IMR-90 (cell line): ENCODE data around the gene ACSS1. TPM values are rescaled to one million over a fixed set of nuclear protein-coding genes. Genes with fewer than 3 reads are reported as not detected.

Experiments used
- ATAC-seq: fragments of 200-7000 bp; cut with Tn5 transposase; 2 replicates; pipeline ENCODE4 v1.9.1; 2020; ENCODE audit warnings: low read depth, mild to moderate bottlenecking, moderate library complexity
- BruUV-seq: library from RNA; stranded (reverse); fragments of 400-500 nt; replicated peaks from 2 replicates; lab custom pipeline; 2021; lab: Mats Ljungman, UMichigan
- CTCF ChIA-PET: fragments of 300-600 bp; formaldehyde crosslinking; extraction: SDS; loops from one replicate; lab custom pipeline; 2021; ENCODE audit warnings: antibody characterized with exemption; lab: Yijun Ruan, JAX
- POLR2A ChIA-PET: fragments of 300-600 bp; sonication (Branson Sonifier 250); formaldehyde crosslinking; loops from one replicate; lab custom pipeline; 2022; ENCODE audit warnings: antibody characterized with exemption; ENCODE audit not compliant: unreplicated experiment; lab: Charles Lee
- DNase-seq: peaks from one replicate; pipeline ENCODE4 v3.0.0; 2013
- H2AFZ ChIP-seq: replicated peaks from 2 replicates; pipeline ENCODE3; 2013; ENCODE audit warnings: low read length, mild to moderate bottlenecking; ENCODE audit not compliant: poor library complexity
- H2AK5ac ChIP-seq: 2 replicates; pipeline ENCODE4 v1.6.1; 2013; ENCODE audit warnings: low read depth, low read length, inconsistent platforms
- H2AK9ac ChIP-seq: replicated peaks from 2 replicates; pipeline ENCODE3; 2013; ENCODE audit warnings: mild to moderate bottlenecking, low read depth, low read length, moderate library complexity; ENCODE audit not compliant: poor library complexity
- H2BK120ac ChIP-seq: 2 replicates; pipeline ENCODE4 v1.6.1; 2013; ENCODE audit warnings: low read depth, low read length, inconsistent platforms
- H2BK15ac ChIP-seq: 3 replicates; pipeline ENCODE4 v1.6.1; 2013; ENCODE audit warnings: low read depth, low read length, inconsistent platforms
- H2BK20ac ChIP-seq: 2 replicates; pipeline ENCODE4 v1.6.1; 2013; ENCODE audit warnings: low read depth, mild to moderate bottlenecking, inconsistent platforms, low read length, moderate library complexity
- H2BK5ac ChIP-seq: 2 replicates; pipeline ENCODE4 v1.6.1; 2013; ENCODE audit warnings: mild to moderate bottlenecking, low read depth, low read length, inconsistent platforms; ENCODE audit not compliant: poor library complexity, severe bottlenecking
- H3K14ac ChIP-seq: replicated peaks from 2 replicates; pipeline ENCODE4 v1.6.1; 2013; ENCODE audit warnings: low read depth, low read length, inconsistent platforms
- H3K18ac ChIP-seq: 2 replicates; pipeline ENCODE4 v1.6.1; 2013; ENCODE audit warnings: low read depth, low read length, control low read depth
- H3K23ac ChIP-seq: 2 replicates; pipeline ENCODE4 v1.6.1; 2013; ENCODE audit warnings: low read depth, low read length, inconsistent platforms
- H3K27ac ChIP-seq: 2 replicates; pipeline ENCODE4 v1.5.1; 2013; ENCODE audit warnings: mild to moderate bottlenecking, control low read depth, low read length; ENCODE audit not compliant: insufficient read depth
- H3K27me3 ChIP-seq: 2 replicates; pipeline ENCODE4 v1.6.1; 2013; ENCODE audit warnings: low read length; ENCODE audit not compliant: control insufficient read depth, insufficient read depth
- H3K36me3 ChIP-seq: 2 replicates; pipeline ENCODE4 v1.6.1; 2013; ENCODE audit warnings: low read length, mixed read lengths; ENCODE audit not compliant: control insufficient read depth, insufficient read depth
- H3K4ac ChIP-seq: 2 replicates; pipeline ENCODE4 v1.6.1; 2013; ENCODE audit warnings: low read depth, low read length, inconsistent platforms
- H3K4me1 ChIP-seq: 2 replicates; pipeline ENCODE4 v1.6.1; 2013; ENCODE audit warnings: low read length, mixed read lengths; ENCODE audit not compliant: control insufficient read depth, insufficient read depth
- H3K4me2 ChIP-seq: 2 replicates; pipeline ENCODE4 v1.6.1; 2013; ENCODE audit warnings: low read depth, mild to moderate bottlenecking, control low read depth, low read length, moderate library complexity
- H3K4me3 ChIP-seq: 2 replicates; pipeline ENCODE4 v1.5.1; 2013; ENCODE audit warnings: low read depth, mild to moderate bottlenecking, control low read depth, low read length, moderate library complexity; ENCODE audit not compliant: insufficient read depth
- H3K56ac ChIP-seq: 2 replicates; pipeline ENCODE4 v1.6.1; 2013; ENCODE audit warnings: low read length, inconsistent platforms; ENCODE audit not compliant: insufficient read depth; ENCODE audit errors: extremely low read depth
- H3K79me1 ChIP-seq, 2 experiments: 2 replicates each; pipeline ENCODE4 v1.6.1; 2013; ENCODE audit warnings: low read length in 2 of 2, inconsistent platforms in 1 of 2, low read depth in 1 of 2
- H3K9ac ChIP-seq: 2 replicates; pipeline ENCODE4 v1.6.1; 2013; ENCODE audit warnings: low read depth, low read length, control low read depth
- H3K9me1 ChIP-seq: 2 replicates; pipeline ENCODE4 v1.6.1; 2013; ENCODE audit warnings: low read length, inconsistent platforms; ENCODE audit not compliant: insufficient read depth
- H3K9me3 ChIP-seq: 2 replicates; pipeline ENCODE4 v1.6.1; 2013; ENCODE audit warnings: low read length; ENCODE audit not compliant: control insufficient read depth, insufficient read depth
- H4K20me1 ChIP-seq: 2 replicates; pipeline ENCODE4 v1.6.1; 2013; ENCODE audit warnings: low read length, inconsistent platforms; ENCODE audit not compliant: insufficient read depth
- H4K5ac ChIP-seq: 2 replicates; pipeline ENCODE4 v1.6.1; 2013; ENCODE audit warnings: mild to moderate bottlenecking, low read depth, low read length, control low read depth
- H4K8ac ChIP-seq, 2 experiments: 2 replicates each; pipeline ENCODE4 v1.6.1; 2013; ENCODE audit warnings: low read depth in 2 of 2, low read length in 2 of 2, control low read depth in 1 of 2, inconsistent platforms in 1 of 2
- H4K91ac ChIP-seq: 2 replicates; pipeline ENCODE4 v1.6.1; 2013; ENCODE audit warnings: low read depth, low read length, inconsistent platforms; ENCODE audit not compliant: insufficient read depth
- CEBPB ChIP-seq: IDR thresholded peaks from 2 replicates; pipeline ENCODE4 v1.6.1; 2012; ENCODE audit warnings: low read depth, low read length, improper control_type of control experiment
- CHD1 ChIP-seq: IDR thresholded peaks from 2 replicates; pipeline ENCODE4 v1.6.1; 2012; ENCODE audit warnings: low read depth, low read length, improper control_type of control experiment
- MXI1 ChIP-seq: IDR thresholded peaks from 2 replicates; pipeline ENCODE4 v1.6.1; 2012; ENCODE audit warnings: low read depth, mild to moderate bottlenecking, low read length, moderate library complexity, borderline replicate concordance
- NFE2L2 ChIP-seq: fragments of 150-350 bp; IDR thresholded peaks from 2 replicates; pipeline ENCODE4 v1.6.1; 2016; ENCODE audit warnings: low read depth, mild to moderate bottlenecking, low read length
- WGBS, 2 experiments: methylation state at CpG; one replicate each; pipeline versions ENCODE4 v1.1.5 to v1.1.7; 2013; ENCODE audit warnings: missing lambda C conversion rate in 2 of 2; ENCODE audit not compliant: insufficient read length in 1 of 2; ENCODE audit errors: extremely low coverage in 2 of 2; 5-methylcytosine and 5-hydroxymethylcytosine counted together
- dilution Hi-C: fragments of 300-500 bp; cut with HindIII; formaldehyde crosslinking; loops from one replicate; pipeline ENCODE4 v1.14.3; 2018; ENCODE audit warnings: low sequenced_read_pairs; ENCODE audit not compliant: unreplicated experiment
- in situ Hi-C: fragments of 300-500 bp; cut with MboI; formaldehyde crosslinking; loops from 3 replicates; pipeline ENCODE4 v1.14.3; 2019; ENCODE audit warnings: low sequenced_read_pairs, inconsistent platforms, mixed read lengths
- intact Hi-C: fragments of 100-400 bp; cut with micrococcal nuclease; formaldehyde crosslinking; loops from 2 replicates; pipeline ENCODE4 v1.10.0; 2022
- polyA plus RNA-seq, 3 experiments: library from polyadenylated mRNA; depleted of rRNA; stranded (reverse); fragments of >200 nt; gene quantifications; 2 replicates each; pipeline ENCODE4 v1.2.3, GENCODE V29; 2012; ENCODE audit warnings: low replicate concordance in 1 of 3
- total RNA-seq: library from RNA; depleted of rRNA; stranded (reverse); fragments of >200 nt; gene quantifications from 2 replicates; pipeline ENCODE4 v1.2.3, GENCODE V29; 2012

ACSS1 gene
- total and polyA plus RNA-seq, 2 of the 4 experiments (the other 2 are of a cell fraction) = 0.72 to 1.2 TPM

- Histone ChIP-seq H3K4me3 (no peak overlapping the region), H3K14ac (no peak overlapping the region), H3K4ac (no peak overlapping the region), H3K9me1 (no peaks in the 10 kb centered on the region), H3K18ac (no peak overlapping the region), H3K9me3 (no peaks in the 10 kb centered on the region), H2BK120ac (no peak overlapping the region), H3K56ac (no peak overlapping the region), H3K4me2 (no peak overlapping the region), H4K8ac (no peak overlapping the region), H4K91ac (no peak overlapping the region), H3K23ac (no peak overlapping the region), H4K5ac (no peak overlapping the region), H4K20me1 (no peaks in the 10 kb centered on the region), H2BK5ac (no peak overlapping the region), H2BK15ac (no peak overlapping the region), H2AFZ (no peak overlapping the region), H3K9ac (no peak overlapping the region), H3K27me3 (peaks cover 1% of the 10 kb centered on the region; the same call in 1 of the 2 replicates), H2AK9ac (no peak overlapping the region), H3K79me1 (no peaks in the 10 kb centered on the region), H2AK5ac (no peak overlapping the region), H3K27ac (no peak overlapping the region), H2BK20ac (no peak overlapping the region), H3K4me1 (peaks cover 2% of the 10 kb centered on the region; the same call in 1 of the 2 replicates), H3K36me3 (no peaks in the 10 kb centered on the region; the same call in 1 of the 2 replicates)
- in situ Hi-C loops = no loop called here
- DNase-seq (no peak), ATAC-seq (no peak)
- intact Hi-C loops = no loop called here
- WGBS, 2 experiments = 100% methylated on average over 5 of the region's 21 CpGs; no CpG with 5 or more reads in 1 of the 2 experiments
- no TSS peak for BruUV-seq
- CTCF ChIA-PET = no interaction called here
- dilution Hi-C loops = no loop called here
- TF ChIP-seq MXI1 (no peak), CEBPB (no peak), CHD1 (no peak), NFE2L2 (no peak)
- POLR2A ChIA-PET = no interaction called here
These were observed 45.2 kb downstream of the ACSS1 start for GRCh38 chr20:25012616-25013189.
